Measurements from ENCODE around the gene NGEF. TPM values are rescaled to one million over a fixed set of nuclear protein-coding genes. Genes with fewer than 3 reads are reported as not detected.

Gene NGEF
- polyA plus RNA-seq, 3 donors = not detected

DNA sequence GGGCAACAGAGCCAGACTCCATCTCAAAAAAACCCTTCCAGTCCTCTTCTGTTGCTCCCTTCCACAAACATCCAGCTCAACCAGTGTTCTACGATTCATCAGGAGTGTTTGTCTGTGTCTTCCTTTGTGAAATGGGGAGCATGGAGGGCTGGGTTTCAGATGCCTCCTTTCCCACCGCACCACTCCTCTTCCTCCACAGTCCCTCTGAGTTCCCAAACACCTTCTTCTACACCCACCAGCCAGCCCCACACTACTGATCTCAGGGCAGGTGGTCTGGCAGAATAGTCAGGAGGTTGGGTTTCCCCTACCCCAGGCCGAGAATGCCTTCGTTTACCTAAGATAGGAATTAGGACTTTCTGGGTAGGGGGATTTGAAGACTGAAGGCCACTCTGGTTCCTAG is 36.9 kb downstream of the NGEF start:
- DNase-seq = no peak
- Histone ChIP-seq H3K27ac (ENCODE audit: low read depth in 1 of 2, low read length in 2 of 2) (no peak overlapping the region), H2AFZ (ENCODE audit: insufficient read depth, low read depth, low read length, poor library complexity, severe bottlenecking) (no peak overlapping the region), H3K9ac (ENCODE audit: insufficient read depth, low read length, poor library complexity, severe bottlenecking) (no peak overlapping the region), H4K20me1 (ENCODE audit: insufficient read depth, low read length) (no peaks in the 10 kb centered on the region), H3K4me2 (replicated peaks; ENCODE audit: extremely low read depth, low read length, poor library complexity, severe bottlenecking) (no peak overlapping the region), H3K9me3 (replicated peaks in 1 of 2; ENCODE audit: control insufficient read depth in 1 of 2, insufficient read depth in 1 of 2, low read length in 2 of 2) (no peaks in the 10 kb centered on the region), H3K4me3 (replicated peaks in 1 of 3; ENCODE audit: low read depth in 2 of 3, low read length in 3 of 3) (no peak overlapping the region), H3K27me3 (ENCODE audit: control insufficient read depth in 2 of 2, insufficient read depth in 2 of 2, low read length in 2 of 2) (no peaks in the 10 kb centered on the region), H3K79me2 (ENCODE audit: insufficient read depth, low read length) (no peaks in the 10 kb centered on the region), H3K36me3 (replicated peaks in 1 of 2; ENCODE audit: control insufficient read depth in 1 of 2, insufficient read depth in 2 of 2, low read length in 2 of 2) (no peaks in the 10 kb centered on the region), H3K4me1 (ENCODE audit: control insufficient read depth in 1 of 2, insufficient read depth in 2 of 2, low read length in 2 of 2) (no peaks in the 10 kb centered on the region)
- no peaks in the 10 kb centered on the region for H3K36me3 Mint-ChIP-seq
- TF ChIP-seq CTCF (IDR thresholded peaks at IDR 0.05) = no peak
- peak overlapping the region in 2 of 7 donors; percentile 3 to 40 for H3K27ac Mint-ChIP-seq
- intact Hi-C loops (cut with micrococcal nuclease) = no loop called here
- peaks cover 0 to 3% (median 0%) of the 10 kb centered on the region in 7 donors for H3K9me3 Mint-ChIP-seq
- no CpG with 5 or more reads among the region's 4 CpGs for WGBS (ENCODE audit: insufficient coverage)
- H3K4me3 Mint-ChIP-seq = no peak overlapping the region
- H3K4me1 Mint-ChIP-seq = no peaks in the 10 kb centered on the region
- H3K27me3 Mint-ChIP-seq (ENCODE audit: low read depth in 3 of 3) = peaks cover 6% of the 10 kb centered on the region in 3 donors

DNA sequence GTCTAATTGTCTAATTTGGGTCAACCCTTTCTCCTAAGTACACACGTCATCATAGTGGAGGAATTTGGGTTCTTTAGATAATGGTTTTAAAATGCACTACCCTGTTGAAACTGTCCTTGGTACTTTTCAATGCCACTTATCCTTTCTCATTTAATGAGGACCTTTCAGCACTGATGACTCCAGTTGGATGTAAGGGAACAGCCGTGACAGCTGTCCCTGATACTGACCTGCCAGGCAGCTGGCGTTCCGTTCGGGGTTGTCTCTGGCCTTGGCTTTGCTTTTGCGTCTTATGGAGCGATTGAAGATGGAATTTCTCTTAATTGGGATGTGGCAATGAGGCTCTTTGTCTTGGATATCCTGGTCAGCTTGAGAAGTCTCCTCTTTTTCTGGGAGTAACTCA is 38.7 kb downstream of the NGEF start:
- no peaks in the 10 kb centered on the region for H3K4me1 ChIP-seq (ENCODE audit: control insufficient read depth in 1 of 2, insufficient read depth in 2 of 2, low read length in 2 of 2)
- intact Hi-C loops (cut with micrococcal nuclease) = no loop called here
- H2AFZ ChIP-seq (ENCODE audit: insufficient read depth, low read depth, low read length, poor library complexity, severe bottlenecking) = no peak overlapping the region
- no peak overlapping the region for H3K4me2 ChIP-seq (replicated peaks; ENCODE audit: extremely low read depth, low read length, poor library complexity, severe bottlenecking)
- H4K20me1 ChIP-seq (ENCODE audit: insufficient read depth, low read length) = no peaks in the 10 kb centered on the region
- Mint-ChIP-seq H3K27me3 (ENCODE audit: low read depth in 3 of 3) (peaks cover 3 to 8% (median 6%) of the 10 kb centered on the region in 3 donors), H3K27ac (no peak overlapping the region), H3K4me3 (peak overlapping the region in 1 of 2 donors; percentile 35), H3K36me3 (no peaks in the 10 kb centered on the region), H3K4me1 (no peaks in the 10 kb centered on the region), H3K9me3 (peaks cover 0 to 3% (median 0%) of the 10 kb centered on the region in 7 donors)
- H3K79me2 ChIP-seq (ENCODE audit: insufficient read depth, low read length) = no peaks in the 10 kb centered on the region
- 94% methylated on average over 6 of the region's 7 CpGs for WGBS (ENCODE audit: insufficient coverage)
- no peaks in the 10 kb centered on the region for H3K36me3 ChIP-seq (replicated peaks in 1 of 2; ENCODE audit: control insufficient read depth in 1 of 2, insufficient read depth in 2 of 2, low read length in 2 of 2)
- no peak overlapping the region for H3K9ac ChIP-seq (ENCODE audit: insufficient read depth, low read length, poor library complexity, severe bottlenecking)
- no peak for TF ChIP-seq CTCF (IDR thresholded peaks at IDR 0.05)
- H3K9me3 ChIP-seq (replicated peaks in 1 of 2; ENCODE audit: control insufficient read depth in 1 of 2, insufficient read depth in 1 of 2, low read length in 2 of 2) = no peaks in the 10 kb centered on the region
- no peak overlapping the region for H3K4me3 ChIP-seq (replicated peaks in 1 of 3; ENCODE audit: low read depth in 2 of 3, low read length in 3 of 3)
- no peak overlapping the region for H3K27ac ChIP-seq (ENCODE audit: low read depth in 1 of 2, low read length in 2 of 2)
- no peaks in the 10 kb centered on the region for H3K27me3 ChIP-seq (ENCODE audit: control insufficient read depth in 2 of 2, insufficient read depth in 2 of 2, low read length in 2 of 2)
- no peak for DNase-seq

Data from CD14-positive monocyte (primary cell).